Stimulated activated CD4-positive, alpha-beta T cell treated with anti-CD3 and anti-CD28 coated beads, Interleukin-12 subunit alpha, Interleukin-12 subunit beta, amount 100 ng/mL, for 48 hours (primary cell): Measurements from ENCODE around the gene SPRR5.

ENCODE experiments used
- DNase-seq, 3 donors: peaks; one replicate each; pipeline ENCODE4 v3.0.0-alpha.2; 2020; ENCODE audit warnings: low read depth in 2 of 3, low spot score in 1 of 3

SPRR5 gene

DNA sequence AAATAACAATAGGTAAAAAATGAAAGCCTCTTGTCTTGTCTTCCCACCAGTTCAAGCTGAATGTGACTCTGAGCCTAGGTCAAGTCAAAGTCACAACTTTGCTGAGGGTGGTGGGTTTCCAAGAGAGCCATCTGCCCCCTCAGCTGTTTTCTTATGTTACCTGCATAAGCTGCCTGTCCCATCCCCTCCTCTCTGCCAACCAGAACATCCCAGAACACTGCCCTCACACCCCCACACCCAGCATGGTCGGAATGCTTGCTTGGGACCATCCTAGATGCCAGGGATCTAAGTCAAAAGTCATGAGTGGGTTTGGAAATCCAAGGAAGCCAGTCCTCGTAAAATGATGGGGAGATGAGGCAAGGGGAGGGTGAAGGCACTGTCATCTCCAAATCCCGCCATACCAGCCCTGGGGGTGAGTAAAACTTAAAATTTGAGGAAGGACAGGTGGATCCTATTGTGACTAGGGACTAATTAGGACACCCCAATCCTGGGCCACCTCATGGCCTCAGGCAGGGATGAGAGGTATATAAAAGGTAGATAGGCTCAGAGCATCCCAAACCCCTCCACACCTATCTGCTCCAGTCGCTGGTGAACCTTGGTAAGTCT is at the start of gene SPRR5:
SPRR5 (plus strand) TSS at position 556 of the 606 bp plus-strand sequence. CDS start 1,349 bp downstream, outside the sequence.
- no peak for DNase-seq

DNA sequence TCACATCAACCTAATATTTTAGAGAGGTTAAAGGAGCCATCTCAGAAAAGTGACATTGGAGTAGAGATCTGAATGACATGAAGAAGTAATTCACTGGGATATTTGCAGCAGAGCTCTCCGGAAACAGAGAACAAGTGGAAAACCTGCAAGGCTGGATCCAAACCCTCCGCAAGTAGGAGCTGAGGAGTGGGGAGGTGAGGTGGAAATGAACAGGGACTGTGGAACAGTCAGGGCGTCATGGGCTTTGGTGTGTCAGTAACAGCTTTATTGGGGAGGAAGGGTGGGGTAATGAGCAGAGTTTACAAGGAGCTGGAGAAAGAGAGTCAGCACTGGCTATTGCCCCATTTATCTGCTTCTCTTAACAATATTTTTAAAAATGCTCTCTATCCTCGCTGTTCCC is 48.0 kb upstream of the SPRR5 start:
- no peak for DNase-seq

DNA sequence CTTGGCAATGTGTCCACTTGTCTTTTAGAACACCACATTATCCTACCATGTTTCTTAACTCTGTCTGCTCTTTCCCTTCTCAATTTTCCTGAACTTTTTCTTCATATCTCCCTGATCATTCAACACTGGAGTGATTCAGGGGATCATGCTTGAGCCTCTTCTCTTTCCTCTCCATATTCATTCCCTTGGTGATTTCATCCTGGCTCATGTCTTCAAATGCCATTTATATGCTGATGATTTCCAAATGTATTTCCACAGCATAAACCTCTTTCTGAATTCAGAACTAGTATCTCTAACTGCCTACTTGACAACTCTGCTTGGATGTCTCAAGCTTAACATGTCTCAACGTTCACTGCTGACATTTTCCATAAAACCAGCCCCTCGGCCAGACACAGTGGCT is 47.1 kb upstream of the SPRR5 start:
- no peak for DNase-seq

GRCh38 chr1:152901631-152902030 is 45.4 kb upstream of the SPRR5 start:
- no peak for DNase-seq

DNA sequence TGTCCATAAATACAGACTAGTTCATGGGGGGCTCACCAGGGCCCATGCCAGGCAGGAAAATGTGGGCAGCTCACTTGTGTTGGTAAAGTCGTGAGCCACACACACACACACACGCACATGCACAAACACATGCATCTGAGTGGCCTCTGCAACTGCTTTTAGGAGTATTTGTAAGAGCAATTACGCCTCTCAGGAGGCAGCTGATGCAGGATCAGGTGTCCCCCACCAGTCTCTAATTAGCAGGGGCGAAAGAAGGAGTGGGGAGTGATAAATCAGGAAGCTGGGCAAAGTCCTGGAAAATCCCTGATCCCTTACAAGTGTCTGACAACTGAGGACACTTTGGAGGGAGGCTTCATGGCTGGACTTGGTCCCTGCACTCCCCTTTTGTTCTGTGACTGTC is 44.4 kb upstream of the SPRR5 start:
- DNase-seq = no peak

GRCh38 chr1:152904688-152905440 is 42.1 kb upstream of the SPRR5 start:
- no peak for DNase-seq

DNA sequence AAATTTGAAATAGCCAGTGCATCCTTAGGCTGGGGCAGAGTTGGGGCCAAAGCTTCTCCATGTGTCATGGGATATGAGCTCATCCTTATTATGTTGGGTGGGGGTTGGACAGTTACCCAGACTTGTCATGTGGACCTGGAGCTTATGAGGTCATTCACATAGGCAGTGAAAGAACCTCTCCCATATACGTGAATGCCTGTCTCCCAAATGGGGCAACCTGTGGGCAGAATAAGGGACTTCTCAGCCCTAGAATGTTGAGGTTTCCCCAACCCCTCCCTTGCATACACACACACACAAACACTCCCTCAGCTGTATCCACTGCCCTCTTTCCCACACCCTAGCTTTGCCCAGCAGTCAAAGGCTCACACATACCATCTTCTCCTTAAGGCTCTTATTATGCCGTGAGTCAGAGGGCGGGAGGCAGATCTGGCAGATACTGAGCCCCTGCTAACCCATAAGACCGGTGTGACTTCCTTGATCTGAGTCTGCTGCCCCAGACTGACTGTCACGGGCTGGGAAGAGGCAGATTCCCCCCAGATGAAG is 40.9 kb upstream of the SPRR5 start:
- DNase-seq = no peak

DNA sequence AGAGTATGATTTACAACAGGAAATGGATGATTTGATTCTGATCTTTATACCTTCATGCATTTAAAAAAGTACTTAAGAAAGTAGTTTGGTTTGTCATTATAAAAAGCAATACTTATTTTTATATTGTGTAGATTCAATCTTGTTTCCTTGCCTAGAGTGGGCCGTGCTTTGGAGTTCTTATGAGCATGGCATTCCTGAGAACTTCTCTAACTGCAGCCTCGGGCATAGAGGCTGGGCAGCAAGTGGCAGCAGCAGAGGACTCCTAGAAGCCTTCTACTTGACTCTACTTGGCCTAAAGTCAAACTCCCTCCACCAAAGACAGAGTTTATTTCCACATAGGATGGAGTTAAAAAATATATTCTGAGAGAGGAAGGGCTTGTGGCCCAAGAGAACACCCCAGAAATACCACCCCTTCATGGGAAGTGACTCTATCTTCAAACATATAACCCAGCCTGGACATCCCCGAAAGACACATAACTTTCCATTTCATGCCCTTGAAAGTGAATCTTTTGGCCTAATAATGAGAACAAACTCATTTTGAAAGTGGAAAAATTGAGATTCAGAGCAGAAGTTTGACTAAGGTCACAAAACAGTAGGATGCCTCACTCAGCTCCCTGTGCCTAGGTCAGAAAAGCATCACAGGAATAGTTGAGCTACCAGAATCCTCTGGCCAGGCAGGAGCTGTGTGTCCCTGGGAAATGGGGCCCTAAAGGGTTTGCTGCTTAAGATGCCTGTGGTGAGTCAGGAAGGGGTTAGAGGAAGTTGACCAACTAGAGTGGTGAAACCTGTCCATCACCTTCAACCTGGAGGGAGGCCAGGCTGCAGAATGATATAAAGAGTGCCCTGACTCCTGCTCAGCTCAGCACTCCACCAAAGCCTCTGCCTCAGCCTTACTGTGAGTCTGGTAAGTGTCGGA is 39.1 kb upstream of the SPRR5 start, which contains the start of gene IVL:
IVL (plus strand) TSS at position 861 of the 916 bp plus-strand sequence. CDS start 1,252 bp downstream, outside the sequence.
- DNase-seq = no peak

GRCh38 chr1:152909206-152909605 is 37.8 kb upstream of the SPRR5 start:
- DNase-seq = no peak

- DNase-seq = no peak
Measured at GRCh38 chr1:152912471-152912870, 34.5 kb upstream of the SPRR5 start.

DNA sequence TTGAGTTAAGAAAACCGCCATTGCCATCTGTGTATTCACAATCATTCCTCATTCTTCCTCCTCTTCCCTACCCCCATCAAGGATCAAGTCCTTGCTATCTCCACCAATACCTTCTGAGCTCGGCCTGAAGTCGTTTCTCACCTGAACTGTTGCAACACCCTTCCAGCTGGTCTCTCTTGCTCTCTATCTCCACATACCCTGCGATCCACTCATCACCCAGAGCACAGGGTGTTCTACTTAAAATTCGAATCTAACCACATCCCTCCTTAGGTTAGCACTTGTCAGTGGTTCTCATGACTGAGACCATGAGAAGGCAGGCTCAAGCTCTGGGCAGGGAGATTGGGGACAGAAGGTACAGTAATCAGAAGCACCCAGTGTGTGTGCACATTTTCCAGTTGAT is 34.1 kb upstream of the SPRR5 start:
- no peak for DNase-seq

DNA sequence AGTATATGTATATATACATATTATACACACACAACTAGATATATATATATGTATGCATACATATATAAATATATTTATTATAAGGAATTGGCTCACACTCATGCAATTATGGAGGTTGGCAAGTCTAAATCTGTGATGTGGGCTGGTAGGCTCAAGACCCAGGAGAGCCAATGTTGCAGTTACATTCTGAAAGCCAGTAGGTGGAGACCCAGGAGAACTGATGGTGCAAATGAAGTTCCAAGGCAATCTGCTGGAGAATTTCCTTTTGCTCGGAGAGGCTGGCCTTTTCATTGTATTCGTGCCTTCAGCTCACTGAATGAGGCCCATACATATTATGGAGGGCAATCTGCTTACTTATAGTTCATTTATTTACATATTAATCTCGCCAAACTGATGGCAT is 29.2 kb upstream of the SPRR5 start:
- DNase-seq = no peak

GRCh38 chr1:152919071-152919470 is 27.9 kb upstream of the SPRR5 start:
- DNase-seq = no peak

GRCh38 chr1:152924191-152924590 is 22.8 kb upstream of the SPRR5 start:
- DNase-seq = no peak

GRCh38 chr1:152926091-152926490 is 20.9 kb upstream of the SPRR5 start:
- no peak for DNase-seq

- no peak for DNase-seq
Measured at GRCh38 chr1:152928671-152929070, 18.3 kb upstream of the SPRR5 start.

DNA sequence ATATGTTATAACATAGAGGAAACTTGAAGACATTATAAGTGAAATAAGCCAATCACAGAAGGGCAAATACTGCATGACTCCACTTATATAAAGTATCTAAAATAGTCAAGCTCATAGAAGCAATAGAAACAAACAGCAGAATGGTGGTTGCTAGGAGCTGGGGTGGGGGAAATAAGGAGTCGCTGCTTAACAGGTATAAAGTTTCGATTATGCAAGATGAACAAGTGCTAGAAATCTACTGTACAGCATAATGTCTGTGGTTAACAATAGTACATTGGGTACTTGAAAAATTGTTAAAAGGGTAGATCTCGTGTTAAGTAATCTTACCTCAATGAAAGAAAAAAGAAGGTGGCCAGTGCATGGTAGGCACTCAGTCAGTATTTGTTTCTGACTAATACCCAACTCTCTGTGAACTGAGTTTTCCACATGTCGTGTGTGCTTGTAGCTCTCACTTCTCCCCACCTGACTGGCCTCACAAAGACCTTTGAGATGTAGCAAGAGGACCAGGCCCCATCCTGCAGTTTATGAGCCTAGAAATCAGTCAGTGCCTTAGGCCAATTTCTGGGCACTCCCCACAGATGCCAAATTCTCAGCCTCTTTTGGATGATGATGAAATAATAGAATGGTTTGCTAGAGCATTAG is 14.7 kb upstream of the SPRR5 start:
- DNase-seq = no peak

DNA sequence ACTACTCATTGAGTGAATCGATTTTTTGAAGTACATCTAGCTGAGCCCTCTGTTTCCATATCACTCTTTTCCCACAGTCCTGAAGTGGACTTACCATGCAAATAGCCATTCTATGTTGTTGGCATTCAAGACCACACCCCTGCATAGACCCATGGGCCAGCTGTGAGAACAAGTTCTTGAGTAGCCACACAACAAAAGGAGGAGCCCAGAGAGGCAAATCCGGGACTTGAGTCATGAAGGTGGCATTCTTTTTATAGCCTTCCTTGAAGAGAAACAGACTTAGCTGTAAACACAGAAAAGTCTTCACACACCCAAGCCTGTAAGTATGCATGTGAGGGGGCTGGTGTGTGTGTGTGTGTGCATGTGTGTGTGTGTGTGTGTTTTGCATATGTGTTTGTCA is 13.8 kb upstream of the SPRR5 start:
- DNase-seq = no peak

DNA sequence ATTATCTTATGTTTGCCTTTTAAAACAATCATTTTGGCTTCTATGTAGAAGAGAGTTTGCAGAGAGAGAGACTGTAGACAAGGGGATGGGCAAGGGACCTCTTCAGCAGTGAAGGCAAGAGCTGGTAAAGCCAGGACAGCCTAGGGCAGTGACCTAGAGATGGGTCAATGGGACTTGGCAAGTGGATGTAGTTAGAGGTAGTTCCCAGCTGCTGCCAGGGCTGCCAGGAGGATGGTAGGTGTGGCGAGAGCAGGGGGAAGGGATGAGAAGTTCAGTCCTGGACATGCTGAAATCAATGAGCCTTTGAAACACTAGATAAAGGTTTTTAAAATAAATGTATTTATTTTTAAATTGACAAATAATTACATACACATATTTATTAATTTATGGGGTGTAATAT is 6.4 kb upstream of the SPRR5 start:
- DNase-seq = no peak

DNA sequence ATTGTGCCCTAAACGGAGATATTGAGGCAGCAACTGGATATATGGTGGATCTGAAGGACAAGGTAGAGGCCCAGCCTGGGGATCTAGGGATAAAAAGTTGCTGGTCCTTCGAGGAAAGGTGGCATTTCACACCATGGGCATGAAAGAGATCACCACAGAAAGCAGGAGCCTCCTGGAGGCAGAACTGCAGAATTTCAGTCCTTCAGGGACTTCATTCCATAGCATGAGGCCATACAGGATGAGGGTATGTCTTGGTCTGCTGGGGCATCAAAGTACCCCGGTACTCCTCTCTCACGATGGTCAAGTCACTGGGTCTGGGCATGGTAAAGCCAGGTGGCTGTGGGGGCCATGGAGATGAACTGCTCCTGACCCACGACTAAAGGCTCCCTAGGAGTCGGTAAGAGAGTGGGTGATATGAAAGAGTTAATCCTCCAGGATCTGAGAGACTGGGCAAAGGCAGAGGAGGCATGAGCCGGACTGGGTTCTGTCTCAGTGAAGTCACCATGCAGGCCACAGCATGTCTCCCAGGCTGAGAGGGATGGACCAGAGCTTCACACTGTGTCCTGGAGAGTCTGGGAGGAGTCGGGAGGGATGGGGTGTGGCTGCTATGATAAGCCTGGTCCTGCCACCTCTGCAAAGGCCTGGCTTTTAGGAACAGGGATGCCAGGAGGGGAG is 5.8 kb upstream of the SPRR5 start:
- DNase-seq = no peak
